ENCODE data around the gene MAMDC4. TPM values are rescaled to one million over a fixed set of nuclear protein-coding genes. Genes with fewer than 3 reads are reported as not detected.

Gene MAMDC4
- total and polyA plus RNA-seq, 2 of the 13 experiments (the other 11 are each of a cell fraction or from before 2014, with no cell fraction given): 6.0 to 6.8 TPM

GRCh38 chr9:136842380-136842948 is 9.7 kb upstream of the MAMDC4 start, which contains the start of gene AJM1 (continued):
- TF ChIP-seq ZNF609 (CRISPR knock-in tag; IDR thresholded peaks at IDR 0.05; ENCODE audit: borderline replicate concordance) (peak; percentile 46; the same call in 1 of the 2 replicates), TAF1 (CRISPR knock-in tag; IDR thresholded peaks at IDR 0.05) (peak; percentile 30; the same call in 1 of the 2 replicates), TFE3 (CRISPR knock-in tag; IDR thresholded peaks at IDR 0.05) (peak; percentile 48; the same call in 1 of the 2 replicates), XRCC5 (optimal IDR thresholded peaks at IDR 0.05; ENCODE audit: low read length) (peak; percentile 39), TFDP2 (CRISPR knock-in tag; IDR thresholded peaks at IDR 0.05) (0 out of 2 replicates have a peak, but pooled peaks have one; percentile 34), ZNF274 (CRISPR knock-in tag; IDR thresholded peaks at IDR 0.05) (peak; percentile 65; the same call in 1 of the 2 replicates), ZNF605 (CRISPR knock-in tag; IDR thresholded peaks at IDR 0.05) (peak; percentile 61; the same call in 1 of the 2 replicates), RBM22 (optimal IDR thresholded peaks at IDR 0.05; ENCODE audit: low read length) (peak; percentile 51), HNRNPLL (IDR thresholded peaks at IDR 0.05; ENCODE audit: low read depth, low read length, poor library complexity, severe bottlenecking) (peak; percentile 45), ZNF276 (CRISPR knock-in tag; IDR thresholded peaks at IDR 0.05; ENCODE audit: low read depth) (peak; percentile 44; the same call in 1 of the 2 replicates), NCOA1 (CRISPR knock-in tag; IDR thresholded peaks at IDR 0.05) (0 out of 2 replicates have a peak, but pooled peaks have one; percentile 4), REPIN1 (CRISPR knock-in tag; IDR thresholded peaks at IDR 0.05; ENCODE audit: borderline replicate concordance, low read depth) (peak; percentile 61; the same call in 1 of the 2 replicates), CBX5 (CRISPR knock-in tag; IDR thresholded peaks at IDR 0.05; ENCODE audit: borderline replicate concordance) (0 out of 2 replicates have a peak, but pooled peaks have one; percentile 35), ZNF510 (CRISPR knock-in tag; IDR thresholded peaks at IDR 0.05; ENCODE audit: low read depth) (peak; percentile 58; the same call in 1 of the 2 replicates), ZNF768 (CRISPR knock-in tag; IDR thresholded peaks at IDR 0.05) (peak; percentile 52), ZNF574 (CRISPR knock-in tag; IDR thresholded peaks at IDR 0.05) (0 out of 2 replicates have a peak, but pooled peaks have one; percentile 33)
